HepG2 (cell line): ENCODE measurements around the gene PDE5A. TPM values are rescaled to one million over a fixed set of nuclear protein-coding genes. Genes with fewer than 3 reads are reported as not detected.

Experiments
- ATAC-seq: fragments of 200-7000 bp; cut with Tn5 transposase; 3 replicates; pipeline ENCODE4 v1.9.1; 2020; ENCODE audit warnings: mild to moderate bottlenecking, moderate library complexity
- BruUV-seq: library from RNA; stranded (reverse); fragments of 400-500 nt; replicated peaks from 2 replicates; lab custom pipeline; 2021; lab: Mats Ljungman, UMichigan
- CTCF ChIA-PET: fragments of 300-600 bp; formaldehyde crosslinking; extraction: SDS; loops from one replicate; lab custom pipeline; 2021; ENCODE audit warnings: low total read pairs, inconsistent platforms, low intra/inter-chr PET ratio; lab: Yijun Ruan, JAX
- POLR2A ChIA-PET: fragments of 350-600 bp; sonication (Branson Sonifier 250); formaldehyde crosslinking; loops from one replicate; lab custom pipeline; 2020; ENCODE audit warnings: antibody characterized with exemption, inconsistent platforms; lab: Yijun Ruan, JAX
- DNase-seq: peaks from one replicate; pipeline ENCODE4 v3.0.0-alpha.2; 2015; ENCODE audit warnings: low spot score
- FAIRE-seq: peaks from 3 replicates; lab custom pipeline; 2011; peaks lifted over from hg19 to GRCh38; lab: Jason Lieb, UNC
- H2AFZ ChIP-seq: one replicate; pipeline ENCODE4 v1.6.1; 2011; ENCODE audit warnings: low read length, inconsistent platforms
- H3K27ac ChIP-seq: fragments of 300-600 bp; 3 replicates; pipeline ENCODE4 v1.8.0; 2011; ENCODE audit warnings: mixed run types, mild to moderate bottlenecking, mixed read lengths, low read length, inconsistent platforms; ENCODE audit not compliant: insufficient read depth; ENCODE audit errors: extremely low read length
- H3K27me3 ChIP-seq, 2 experiments: fragments of 200-600 bp in 1 of 2; 2 replicates in 1 of 2; 3 replicates in 1 of 2; pipeline versions ENCODE4 v1.6.0 to v1.8.0; 2011; ENCODE audit warnings: low read length in 2 of 2, mild to moderate bottlenecking in 2 of 2, moderate library complexity in 2 of 2, inconsistent platforms in 1 of 2; ENCODE audit not compliant: insufficient read depth in 2 of 2, control insufficient read depth in 1 of 2
- H3K36me3 ChIP-seq, 2 experiments: fragments of 200-600 bp in 1 of 2; replicated peaks in 1 of 2; 2 replicates in 1 of 2; 3 replicates in 1 of 2; pipeline versions ENCODE4 v1.5.1 to v1.8.0; 2011; ENCODE audit warnings: low read length in 2 of 2, inconsistent platforms in 1 of 2; ENCODE audit not compliant: insufficient read depth in 2 of 2, control insufficient read depth in 1 of 2
- H3K4me1 ChIP-seq: 2 replicates; pipeline ENCODE4 v1.5.1; 2012; ENCODE audit warnings: low read length, inconsistent platforms; ENCODE audit not compliant: insufficient read depth
- H3K4me2 ChIP-seq: 2 replicates; pipeline ENCODE4 v1.6.0; 2011; ENCODE audit warnings: low read depth, low read length, inconsistent platforms
- H3K4me3 ChIP-seq, 3 experiments: fragments of 200-600 bp in 1 of 3; sonication (generic), shearing (Covaris generic) in 1 of 3; replicated peaks in 1 of 3; 2 replicates each; pipeline ENCODE4 v1.5.1; 2011 to 2016; ENCODE audit warnings: low read length in 3 of 3, inconsistent platforms in 2 of 3, low read depth in 2 of 3, mild to moderate bottlenecking in 2 of 3, control low read depth in 1 of 3, mixed read lengths in 1 of 3; ENCODE audit not compliant: insufficient read depth in 1 of 3
- H3K79me2 ChIP-seq: one replicate; pipeline ENCODE4 v1.6.1; 2011; ENCODE audit warnings: low read length, inconsistent platforms; ENCODE audit not compliant: insufficient read depth
- H3K9ac ChIP-seq: 2 replicates; pipeline ENCODE4 v1.6.0; 2011; ENCODE audit warnings: mild to moderate bottlenecking, low read depth, low read length, inconsistent platforms; ENCODE audit not compliant: insufficient read depth
- H3K9me3 ChIP-seq: 2 replicates; pipeline ENCODE4 v1.5.1; 2012; ENCODE audit warnings: mild to moderate bottlenecking, low read length
- H4K20me1 ChIP-seq: 2 replicates; pipeline ENCODE4 v1.6.0; 2011; ENCODE audit warnings: inconsistent platforms, mild to moderate bottlenecking, low read length, moderate library complexity; ENCODE audit not compliant: insufficient read depth
- MTERF4 ChIP-seq: sonication (generic); formaldehyde crosslinking; IDR thresholded peaks from 2 replicates; pipeline ENCODE4 v1.8.0; 2023; ENCODE audit warnings: mild to moderate bottlenecking, missing genetic modification reagents
- NFKB2 ChIP-seq: sonication (generic); formaldehyde crosslinking; IDR thresholded peaks from 2 replicates; pipeline ENCODE4 v1.4.0; 2020; ENCODE audit warnings: missing genetic modification reagents, borderline replicate concordance
- SALL1 ChIP-seq: sonication (generic); formaldehyde crosslinking; IDR thresholded peaks from 2 replicates; pipeline ENCODE4 v1.8.0; 2022; ENCODE audit warnings: mild to moderate bottlenecking, missing genetic modification reagents
- TBX2 ChIP-seq: sonication (generic); formaldehyde crosslinking; IDR thresholded peaks from 2 replicates; pipeline ENCODE4 v1.5.0; 2020; ENCODE audit warnings: missing genetic modification reagents, mild to moderate bottlenecking, borderline replicate concordance
- TCF12 ChIP-seq, 2 experiments: fragments of 450-650 bp in 1 of 2; sonication (generic) in 1 of 2; formaldehyde crosslinking in 1 of 2; IDR thresholded peaks; 2 replicates each; pipeline versions ENCODE4 v1.6.1 to v1.8.0; 2017 to 2022; ENCODE audit warnings: antibody characterized with exemption in 1 of 2, mild to moderate bottlenecking in 1 of 2, missing genetic modification reagents in 1 of 2, moderate library complexity in 1 of 2
- XRCC5 ChIP-seq: fragments of 200-400 bp; formaldehyde crosslinking; optimal IDR thresholded peaks from 2 replicates; pipeline ENCODE3; 2017; ENCODE audit warnings: mild to moderate bottlenecking, low read length
- ZNF547 ChIP-seq: sonication (generic); formaldehyde crosslinking; IDR thresholded peaks from 2 replicates; pipeline ENCODE4 v1.5.1; 2020; ENCODE audit warnings: mild to moderate bottlenecking, missing genetic modification reagents
- ZNF724P ChIP-seq: sonication (generic); formaldehyde crosslinking; IDR thresholded peaks from 2 replicates; pipeline ENCODE4 v1.8.0; 2022; ENCODE audit warnings: missing genetic modification reagents, borderline replicate concordance
- ZNF772 ChIP-seq: sonication (generic); formaldehyde crosslinking; IDR thresholded peaks from 2 replicates; pipeline ENCODE4 v1.5.0; 2020; ENCODE audit warnings: mild to moderate bottlenecking, missing genetic modification reagents
- ZNF800 ChIP-seq: sonication (generic); formaldehyde crosslinking; IDR thresholded peaks from 2 replicates; pipeline ENCODE4 v1.4.0; 2020; ENCODE audit warnings: missing genetic modification reagents
- WGBS: methylation state at CpG from one replicate; pipeline ENCODE4 v1.1.6; 2017; ENCODE audit warnings: low lambda C conversion rate; 5-methylcytosine and 5-hydroxymethylcytosine counted together
- in situ Hi-C: cut with HindIII; loops from 2 replicates; pipeline ENCODE4 v1.10.0; 2017; ENCODE audit warnings: low pct_unique_long_range_greater_than_20kb; ENCODE audit not compliant: extremely low pct_ligation_motif_present
- intact Hi-C: fragments of 100-400 bp; cut with micrococcal nuclease; formaldehyde crosslinking; loops from one replicate; pipeline ENCODE4 v1.10.0; 2022; ENCODE audit not compliant: unreplicated experiment
- polyA plus RNA-seq, 8 experiments: library from polyadenylated mRNA; depleted of rRNA in 3 of 8; stranded (reverse) in 7 of 8; unstranded in 1 of 8; fragments of >200 nt; fragmentation: Illumina TruSeq in 4 of 8; extraction: Trizol in 4 of 8; gene quantifications; 2 replicates each; pipeline versions ENCODE4 v1.2.1 to v1.2.3, GENCODE V29; 2011 to 2016; ENCODE audit warnings: low read depth in 4 of 8, missing spikeins in 1 of 8, mixed read lengths in 1 of 8; ENCODE audit not compliant: insufficient read depth in 1 of 8
- total RNA-seq, 5 experiments: library from RNA; depleted of rRNA; stranded (reverse); fragments of >200 nt; fragmentation: Illumina TruSeq; extraction: Trizol; gene quantifications; 2 replicates each; pipeline ENCODE4 v1.2.3, GENCODE V29; 2016; ENCODE audit warnings: low read depth in 1 of 5
- TF ChIP-seq, protein P1 (sequence below): sonication (generic); formaldehyde crosslinking; conservative IDR thresholded peaks from 2 replicates; pipeline ENCODE4 v1.5.0; 2020; ENCODE audit warnings: missing genetic modification reagents
- TF ChIP-seq, protein P2 (sequence below), 2 experiments: sonication (generic) in 1 of 2; formaldehyde crosslinking in 1 of 2; IDR thresholded peaks; 2 replicates each; pipeline versions ENCODE4 v1.4.0 to v1.6.1; 2018 to 2020; ENCODE audit warnings: missing genetic modification reagents in 2 of 2, borderline replicate concordance in 1 of 2, low read depth in 1 of 2, mild to moderate bottlenecking in 1 of 2, missing biosample characterization in 1 of 2

PDE5A gene
- total and polyA plus RNA-seq, 2 of the 13 experiments (the other 11 are each of a cell fraction or from before 2014, with no cell fraction given) = 0.22 to 0.44 TPM

DNA sequence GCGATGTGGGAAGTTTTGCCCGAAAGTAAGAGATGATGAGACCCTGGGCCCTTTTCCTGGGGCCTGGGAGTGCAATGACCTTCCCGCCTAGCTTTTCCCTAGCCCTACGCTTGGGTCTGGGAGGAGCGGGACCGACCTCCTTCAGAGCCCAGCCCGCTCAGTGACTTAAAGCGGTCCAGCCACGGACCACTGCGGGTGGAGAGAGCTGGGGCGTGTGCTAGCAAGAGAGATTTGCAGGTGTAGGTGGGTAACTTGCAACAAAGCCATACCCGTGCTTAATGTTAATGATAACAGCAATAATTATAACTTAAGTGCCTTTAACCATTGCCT is 503 bp upstream of the PDE5A start:
- ATAC-seq = peak; percentile 64
- no peak for DNase-seq
- Histone ChIP-seq H3K27me3 (peaks cover 4 to 21% of the 10 kb centered on the region in 2 experiments; a peak in 4 of 5 replicates), H3K4me2 (peak overlapping the region; percentile 97), H2AFZ (peak overlapping the region; percentile 78), H3K9me3 (no peaks in the 10 kb centered on the region), H3K4me3 (peak overlapping the region; percentile 67 to 74 (median 73); a peak in 5 of 6 replicates), H3K36me3 (no peaks in the 10 kb centered on the region), H4K20me1 (no peaks in the 10 kb centered on the region), H3K79me2 (no peaks in the 10 kb centered on the region), H3K4me1 (peaks cover 28% of the 10 kb centered on the region), H3K27ac (no peak overlapping the region), H3K9ac (no peak overlapping the region)
- no peak for FAIRE-seq
- intact Hi-C loops (loop anchor here (1.0 to 10.0 kb wide), 5 partner anchors 68 to 421 kb away; no protein-coding TSS in a partner anchor), in situ Hi-C loops (loop anchor here (10.0 to 25.0 kb wide), 3 partner anchors 314 to 642 kb away; no protein-coding TSS in a partner anchor)
- BruUV-seq = no TSS peak
- POLR2A ChIA-PET = no interaction called here
- 0 out of 2 replicates have a peak, but pooled peaks have one; percentile 17 for TF ChIP-seq ZNF724P (CRISPR knock-in tag)
- TF ChIP-seq MTERF4 = 0 out of 2 replicates have a peak, but pooled peaks have one; percentile 7
- TF ChIP-seq ZNF547 (CRISPR knock-in tag) = 0 out of 2 replicates have a peak, but pooled peaks have one; percentile 5
- TF ChIP-seq, protein P1, sequence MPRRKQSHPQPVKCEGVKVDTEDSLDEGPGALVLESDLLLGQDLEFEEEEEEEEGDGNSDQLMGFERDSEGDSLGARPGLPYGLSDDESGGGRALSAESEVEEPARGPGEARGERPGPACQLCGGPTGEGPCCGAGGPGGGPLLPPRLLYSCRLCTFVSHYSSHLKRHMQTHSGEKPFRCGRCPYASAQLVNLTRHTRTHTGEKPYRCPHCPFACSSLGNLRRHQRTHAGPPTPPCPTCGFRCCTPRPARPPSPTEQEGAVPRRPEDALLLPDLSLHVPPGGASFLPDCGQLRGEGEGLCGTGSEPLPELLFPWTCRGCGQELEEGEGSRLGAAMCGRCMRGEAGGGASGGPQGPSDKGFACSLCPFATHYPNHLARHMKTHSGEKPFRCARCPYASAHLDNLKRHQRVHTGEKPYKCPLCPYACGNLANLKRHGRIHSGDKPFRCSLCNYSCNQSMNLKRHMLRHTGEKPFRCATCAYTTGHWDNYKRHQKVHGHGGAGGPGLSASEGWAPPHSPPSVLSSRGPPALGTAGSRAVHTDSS (CRISPR knock-in tag) = 0 out of 2 replicates have a peak, but pooled peaks have one; percentile 49
- TF ChIP-seq, protein P2, sequence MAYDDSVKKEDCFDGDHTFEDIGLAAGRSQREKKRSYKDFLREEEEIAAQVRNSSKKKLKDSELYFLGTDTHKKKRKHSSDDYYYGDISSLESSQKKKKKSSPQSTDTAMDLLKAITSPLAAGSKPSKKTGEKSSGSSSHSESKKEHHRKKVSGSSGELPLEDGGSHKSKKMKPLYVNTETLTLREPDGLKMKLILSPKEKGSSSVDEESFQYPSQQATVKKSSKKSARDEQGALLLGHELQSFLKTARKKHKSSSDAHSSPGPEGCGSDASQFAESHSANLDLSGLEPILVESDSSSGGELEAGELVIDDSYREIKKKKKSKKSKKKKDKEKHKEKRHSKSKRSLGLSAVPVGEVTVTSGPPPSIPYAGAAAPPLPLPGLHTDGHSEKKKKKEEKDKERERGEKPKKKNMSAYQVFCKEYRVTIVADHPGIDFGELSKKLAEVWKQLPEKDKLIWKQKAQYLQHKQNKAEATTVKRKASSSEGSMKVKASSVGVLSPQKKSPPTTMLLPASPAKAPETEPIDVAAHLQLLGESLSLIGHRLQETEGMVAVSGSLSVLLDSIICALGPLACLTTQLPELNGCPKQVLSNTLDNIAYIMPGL (CRISPR knock-in tag; IDR thresholded peaks at IDR 0.05; ENCODE audit: borderline replicate concordance in 1 of 2, low read depth in 1 of 2) = peak in 1 of 2 experiments; percentile 0; a peak in 1 of 4 replicates
- TF ChIP-seq TBX2 (CRISPR knock-in tag) = 0 out of 2 replicates have a peak, but pooled peaks have one; percentile 34
- TF ChIP-seq SALL1 (CRISPR knock-in tag) = no peak
- TF ChIP-seq XRCC5 = peak; percentile 7
- TF ChIP-seq NFKB2 = no peak
- TF ChIP-seq ZNF772 = 0 out of 2 replicates have a peak, but pooled peaks have one; percentile 46
- no peak for TF ChIP-seq TCF12 (IDR thresholded peaks at IDR 0.05)
- peak; percentile 4; the same call in 1 of the 2 replicates for TF ChIP-seq TCF12 (CRISPR knock-in tag; IDR thresholded peaks at IDR 0.05)
- no peak for TF ChIP-seq ZNF800 (CRISPR knock-in tag)
- WGBS = 3% methylated on average over 9 of the region's 12 CpGs
- CTCF ChIA-PET = interaction anchor here (0.7 to 2.5 kb wide), 2 partner anchors 157 to 421 kb away, joined by 3 to 10 read pairs; no protein-coding TSS in a partner anchor
